ENCODE results near the gene RRP36. TPM values are rescaled to one million over a fixed set of nuclear protein-coding genes. Genes with fewer than 3 reads are reported as not detected.

The RRP36 gene
- total and polyA plus RNA-seq, 2 donors from 2014 or later: 49.2 to 55.2 TPM

DNA sequence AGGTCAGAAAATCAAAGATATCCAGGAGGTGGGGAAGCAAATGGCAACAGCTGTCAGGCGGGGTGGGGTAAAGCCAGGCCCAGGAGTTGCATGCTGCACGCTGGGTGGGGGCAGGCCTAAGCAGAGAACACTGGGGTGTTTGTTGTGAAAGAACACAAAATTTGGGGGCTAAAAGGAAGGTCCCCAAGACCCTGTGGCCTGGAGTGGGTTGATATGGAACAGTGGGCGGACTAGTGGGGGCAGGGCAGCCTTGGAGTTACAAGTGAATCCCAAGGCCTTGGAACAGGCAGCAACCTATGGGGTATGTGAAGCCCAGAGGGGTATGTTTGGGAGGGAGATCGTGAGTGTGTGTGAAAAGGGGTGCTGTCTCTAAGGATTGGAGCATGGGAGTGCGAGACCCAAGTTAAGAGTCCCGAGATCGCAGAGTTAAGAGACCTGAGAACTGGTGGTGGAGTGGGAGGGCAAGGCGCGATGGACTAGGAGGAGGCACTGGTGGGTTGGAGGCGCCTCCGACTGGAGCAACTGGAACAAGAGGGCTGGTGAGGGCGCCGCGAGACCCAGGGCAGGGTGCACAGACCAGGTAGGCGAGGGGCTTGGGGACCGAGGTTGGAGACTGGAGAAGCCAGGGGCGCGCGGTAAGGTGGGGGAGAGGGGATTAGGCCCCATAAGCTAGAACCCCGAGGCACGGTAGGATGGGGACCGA is 31.6 kb downstream of the RRP36 start:
- H3K36me3 ChIP-seq (ENCODE audit: control insufficient read depth in 2 of 3, insufficient read depth in 3 of 3, low read length in 3 of 3): peaks cover 10 to 19% (median 19%) of the 10 kb centered on the region in 3 donors
- intact Hi-C loops (cut with DNase I): no loop called here
- FAIRE-seq: no peak
- no peak for TF ChIP-seq CTCF (IDR thresholded peaks at IDR 0.05; ENCODE audit: borderline replicate concordance, extremely low read depth, insufficient read depth)
- peak overlapping the region; percentile 45 to 86 (median 83) for H3K9ac ChIP-seq (ENCODE audit: low read length in 3 of 3)
- no peaks in the 10 kb centered on the region for H3K27me3 ChIP-seq (ENCODE audit: control insufficient read depth, insufficient read depth, low read length)
- DNase-seq: peak; percentile 30 to 86 (median 55)
- peak overlapping the region; percentile 64 to 74 (median 72) for H3K4me3 ChIP-seq (ENCODE audit: low read length in 3 of 3)
- no peaks in the 10 kb centered on the region for H3K9me3 ChIP-seq (ENCODE audit: control insufficient read depth in 2 of 3, insufficient read depth in 1 of 3, low read length in 3 of 3)
- peaks cover 0 to 19% (median 3%) of the 10 kb centered on the region in 3 donors for H3K4me1 ChIP-seq (ENCODE audit: control insufficient read depth in 2 of 3, insufficient read depth in 2 of 3, low read depth in 1 of 3, low read length in 3 of 3)
- peak overlapping the region; percentile 84 to 88 for H3K27ac ChIP-seq (ENCODE audit: low read depth in 2 of 2, low read length in 2 of 2)

GRCh38 chr6:43053545-43054205 is 32.3 kb downstream of the RRP36 start, which contains the start of gene CUL7:
TSS of gene CUL7 (minus strand) at chr6:43053851. CDS start at chr6:43052788, 1,063 bp downstream.
- H3K4me1 ChIP-seq (ENCODE audit: control insufficient read depth in 2 of 3, insufficient read depth in 2 of 3, low read depth in 1 of 3, low read length in 3 of 3): peaks cover 0 to 26% (median 6%) of the 10 kb centered on the region in 3 donors
- intact Hi-C loops (cut with DNase I): no loop called here
- DNase-seq: peak; percentile 95 to 98 (median 97)
- peak within 1 kb of the TSS; percentile 45 to 86 (median 83) for H3K9ac ChIP-seq (ENCODE audit: low read length in 3 of 3)
- peaks cover 10 to 19% (median 19%) of the 10 kb centered on the region in 3 donors for H3K36me3 ChIP-seq (ENCODE audit: control insufficient read depth in 2 of 3, insufficient read depth in 3 of 3, low read length in 3 of 3)
- no peaks in the 10 kb centered on the region for H3K9me3 ChIP-seq (ENCODE audit: control insufficient read depth in 2 of 3, insufficient read depth in 1 of 3, low read length in 3 of 3)
- peak within 1 kb of the TSS; percentile 84 to 88 for H3K27ac ChIP-seq (ENCODE audit: low read depth in 2 of 2, low read length in 2 of 2)
- FAIRE-seq: no peak
- no peaks in the 10 kb centered on the region for H3K27me3 ChIP-seq (ENCODE audit: control insufficient read depth, insufficient read depth, low read length)
- H3K4me3 ChIP-seq (ENCODE audit: low read length in 3 of 3): peak within 1 kb of the TSS; percentile 65 to 74 (median 72)
- TF ChIP-seq CTCF (IDR thresholded peaks at IDR 0.05; ENCODE audit: borderline replicate concordance, extremely low read depth, insufficient read depth): no peak

GRCh38 chr6:43054206-43054943 is 33.0 kb downstream of the RRP36 start:
- DNase-seq (peak in 3 of 5 donors; percentile 7 to 68 (median 29)), FAIRE-seq (no peak)
- Histone ChIP-seq H3K9me3 (ENCODE audit: control insufficient read depth in 2 of 3, insufficient read depth in 1 of 3, low read length in 3 of 3) (no peaks in the 10 kb centered on the region), H3K27ac (ENCODE audit: low read depth in 2 of 2, low read length in 2 of 2) (peak overlapping the region; percentile 84 to 88), H3K9ac (ENCODE audit: low read length in 3 of 3) (peak overlapping the region in 2 of 3 donors; percentile 9 to 29), H3K36me3 (ENCODE audit: control insufficient read depth in 2 of 3, insufficient read depth in 3 of 3, low read length in 3 of 3) (peaks cover 8 to 19% (median 14%) of the 10 kb centered on the region in 3 donors), H3K27me3 (ENCODE audit: control insufficient read depth, insufficient read depth, low read length) (no peaks in the 10 kb centered on the region), H3K4me3 (ENCODE audit: low read length in 3 of 3) (peak overlapping the region; percentile 65 to 74 (median 72)), H3K4me1 (ENCODE audit: control insufficient read depth in 2 of 3, insufficient read depth in 2 of 3, low read depth in 1 of 3, low read length in 3 of 3) (peaks cover 0 to 27% (median 6%) of the 10 kb centered on the region in 3 donors)
- TF ChIP-seq CTCF (IDR thresholded peaks at IDR 0.05; ENCODE audit: borderline replicate concordance, extremely low read depth, insufficient read depth): no peak
- intact Hi-C loops (cut with DNase I): no loop called here

Data from kidney (tissue), 14 donors.